ENCODE data around the gene ZMIZ2.

DNA sequence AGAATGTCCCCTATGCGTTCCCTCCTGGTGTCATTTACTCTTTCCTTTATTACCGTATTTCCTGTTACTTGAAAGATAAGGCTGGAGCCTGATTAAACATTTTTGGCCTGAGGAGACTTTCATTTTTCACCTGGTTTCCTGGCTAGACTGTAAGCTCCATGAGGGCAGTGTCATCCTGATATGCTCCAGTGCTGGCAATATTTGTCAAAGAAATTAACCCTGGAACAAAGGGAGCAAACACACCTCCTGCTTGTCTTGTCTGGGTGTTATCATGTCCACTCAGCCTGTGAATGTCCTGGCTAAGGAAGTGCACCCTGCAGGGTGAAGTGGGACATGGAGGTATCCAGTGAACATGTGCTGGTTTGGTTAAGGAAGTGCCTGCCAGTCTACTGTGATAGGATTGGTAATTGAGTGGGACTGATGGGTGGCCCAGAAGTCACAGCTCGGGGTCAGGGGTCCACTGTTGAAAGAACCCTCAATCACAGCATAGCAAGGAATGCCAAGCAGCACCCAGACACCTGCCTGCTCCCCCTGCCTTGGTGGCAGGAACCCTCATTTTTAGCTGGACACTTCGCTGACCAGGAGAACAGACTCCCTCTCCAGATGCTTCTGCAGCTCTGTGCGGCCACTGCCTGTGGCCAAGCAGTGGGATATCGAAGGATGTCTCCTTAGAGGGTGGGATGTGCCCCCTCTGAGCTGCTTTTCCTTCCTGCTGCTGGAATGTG, 26.9 kb downstream of the ZMIZ2 start:
- TF ChIP-seq POLR2AphosphoS5 (IDR thresholded peaks at IDR 0.05) (no peak), CTCF (IDR thresholded peaks at IDR 0.05) (no peak)

Measured in prostate gland (tissue), 2 donors.